Right lobe of liver (tissue), 6 donors: ENCODE results near the gene SMC5. TPM values are rescaled to one million over a fixed set of nuclear protein-coding genes. Genes with fewer than 3 reads are reported as not detected.

Experiments
- ATAC-seq, 4 donors: fragments of 200-7000 bp; cut with Tn5 transposase; one replicate each; pipeline ENCODE4 v1.9.1; 2020; ENCODE audit warnings: mild to moderate bottlenecking in 4 of 4, moderate library complexity in 4 of 4
- DNase-seq, 3 donors: peaks; one replicate each; pipeline ENCODE4 v3.0.0-alpha.2; 2020
- H3K27ac ChIP-seq, 3 donors: fragments of 200-600 bp; one replicate each; pipeline ENCODE4 v1.8.0; 2022
- H3K27me3 ChIP-seq, 2 donors: fragments of 200-600 bp; one replicate each; pipeline ENCODE4 v1.8.0; 2022
- H3K36me3 ChIP-seq, 4 donors: fragments of 200-600 bp; sonication (generic) in 1 of 4; one replicate each; pipeline versions ENCODE4 v1.5.1 to v1.8.0; 2017 to 2022; ENCODE audit warnings: control low read depth in 1 of 4
- H3K4me1 ChIP-seq, 4 donors: fragments of 200-600 bp; sonication (generic) in 1 of 4; one replicate each; pipeline versions ENCODE4 v1.5.1 to v1.8.0; 2017 to 2022; ENCODE audit warnings: control low read depth in 1 of 4
- H3K4me3 ChIP-seq, 3 donors: fragments of 200-600 bp; one replicate each; pipeline ENCODE4 v1.8.0; 2022
- H3K9me3 ChIP-seq, 4 donors: fragments of 200-600 bp; sonication (generic) in 1 of 4; one replicate each; pipeline versions ENCODE4 v1.5.1 to v1.8.0; 2017 to 2022; ENCODE audit warnings: control low read depth in 1 of 4
- CTCF ChIP-seq, 4 donors: fragments of 200-600 bp in 3 of 4; fragments of 450-650 bp in 1 of 4; IDR thresholded peaks; one replicate each; pipeline versions ENCODE4 v1.5.1 to v1.8.0; 2016 to 2022; ENCODE audit warnings: antibody characterized with exemption in 4 of 4, mild to moderate bottlenecking in 2 of 4
- POLR2A ChIP-seq: fragments of 450-650 bp; IDR thresholded peaks from one replicate; pipeline ENCODE4 v1.6.1; 2017; ENCODE audit warnings: antibody characterized with exemption, mild to moderate bottlenecking
- WGBS: methylation state at CpG from one replicate; pipeline ENCODE4 v1.1.6; 2018; ENCODE audit warnings: low coverage, low lambda C conversion rate; ENCODE audit not compliant: insufficient coverage; ENCODE audit errors: missing lambda C conversion rate; 5-methylcytosine and 5-hydroxymethylcytosine counted together
- intact Hi-C, 2 donors: fragments of 100-400 bp; cut with DNase I; formaldehyde crosslinking; loops; one replicate each; pipeline versions ENCODE4 v1.11.2 to v1.14.1; 2022
- total RNA-seq, 6 experiments: library from RNA; depleted of rRNA in 2 of 6; stranded (reverse); fragments of >200 nt in 2 of 6; fragmentation: NEBNext Ultra II Directional in 3 of 6; extraction: Animal tissue kit (Norgen Biotek cat#: 25700) in 3 of 6; gene quantifications; one replicate each; pipeline versions ENCODE4 v1.1.0 to v1.2.4, GENCODE V29; 2016 to 2023
- donor health status: DM: no; HTN: yes; CAD: no.
- donor health status: DM: no; HTN: no; CAD: no.
- donor health status: DM: no; HTN: no; CAD: no.
- donor health status: DM: no; HTN: yes; CAD: no.
- donor health status: DM: no; HTN: yes; CAD: no.

The SMC5 gene
- total RNA-seq, 6 experiments from 2014 or later, result 10.6 to 13.9 (median 13.0) TPM

DNA sequence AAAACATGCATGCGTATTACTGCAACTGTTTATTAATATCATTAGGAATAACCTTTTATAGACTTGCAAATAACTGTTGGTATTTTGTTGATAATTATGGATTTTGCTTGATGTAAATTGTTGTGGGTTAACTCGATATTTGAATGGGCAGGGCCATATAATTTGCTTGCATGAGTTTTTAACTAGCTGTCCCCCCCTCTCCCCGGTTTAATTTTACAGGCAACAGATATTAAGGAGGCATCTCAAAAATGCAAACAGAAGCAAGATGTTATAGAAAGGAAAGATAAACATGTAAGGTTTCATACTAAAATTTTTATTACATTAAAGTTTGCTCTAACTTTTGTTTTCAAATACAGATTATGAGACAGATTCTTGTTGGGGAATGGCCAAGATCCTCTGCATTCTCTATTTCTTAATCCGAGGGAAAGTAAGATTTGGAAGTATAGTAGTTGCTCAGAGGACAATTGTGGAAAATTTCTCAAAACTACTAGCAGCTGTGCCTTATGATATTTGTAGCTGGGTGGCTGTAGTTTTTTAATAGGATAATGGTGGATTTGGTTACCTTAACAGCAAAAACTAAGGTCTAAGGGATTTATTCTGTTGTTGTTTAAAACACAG lies 27.3 kb downstream of the SMC5 start:
- TF ChIP-seq POLR2A, result no peak
- no peak for TF ChIP-seq CTCF (IDR thresholded peaks at IDR 0.05)
- no peaks in the 10 kb centered on the region for H3K4me1 ChIP-seq
- intact Hi-C loops, result no loop called here
- no peak overlapping the region for H3K4me3 ChIP-seq
- ATAC-seq (no peak), DNase-seq (no peak)
- no peak overlapping the region for H3K27ac ChIP-seq
- H3K27me3 ChIP-seq, result no peaks in the 10 kb centered on the region
- peaks cover 0 to 42% (median 13%) of the 10 kb centered on the region in 4 donors for H3K36me3 ChIP-seq
- H3K9me3 ChIP-seq, result no peaks in the 10 kb centered on the region
- WGBS, result 76% methylated on average over 4 of the region's 4 CpGs

GRCh38 chr9:70290626-70291025 lies 31.8 kb downstream of the SMC5 start:
- ATAC-seq, result no peak
- intact Hi-C loops, result no loop called here

GRCh38 chr9:70291446-70291845 lies 32.7 kb downstream of the SMC5 start:
- intact Hi-C loops, result no loop called here
- Histone ChIP-seq H3K36me3 (peaks cover 0 to 5% (median 0%) of the 10 kb centered on the region in 4 donors), H3K4me1 (no peaks in the 10 kb centered on the region), H3K4me3 (no peak overlapping the region), H3K9me3 (peaks cover 0 to 8% (median 0%) of the 10 kb centered on the region in 4 donors), H3K27ac (no peak overlapping the region), H3K27me3 (no peaks in the 10 kb centered on the region)
- TF ChIP-seq POLR2A (no peak), CTCF (IDR thresholded peaks at IDR 0.05) (no peak)
- no peak for DNase-seq
- WGBS, result 90% methylated on average over 1 of the region's 1 CpG
- no peak for ATAC-seq

More at GRCh38 chr9:70290626-70291025, 31.8 kb downstream of the SMC5 start:
- TF ChIP-seq CTCF (IDR thresholded peaks at IDR 0.05), result no peak
- TF ChIP-seq POLR2A, result no peak
- WGBS, result 87% methylated on average over 3 of the region's 3 CpGs
- no peak overlapping the region for H3K4me3 ChIP-seq
- DNase-seq, result no peak
- no peaks in the 10 kb centered on the region for H3K27me3 ChIP-seq
- H3K9me3 ChIP-seq, result peaks cover 0 to 8% (median 0%) of the 10 kb centered on the region in 4 donors
- no peaks in the 10 kb centered on the region for H3K4me1 ChIP-seq
- H3K36me3 ChIP-seq, result peaks cover 0 to 8% (median 0%) of the 10 kb centered on the region in 4 donors
- no peak overlapping the region for H3K27ac ChIP-seq

DNA sequence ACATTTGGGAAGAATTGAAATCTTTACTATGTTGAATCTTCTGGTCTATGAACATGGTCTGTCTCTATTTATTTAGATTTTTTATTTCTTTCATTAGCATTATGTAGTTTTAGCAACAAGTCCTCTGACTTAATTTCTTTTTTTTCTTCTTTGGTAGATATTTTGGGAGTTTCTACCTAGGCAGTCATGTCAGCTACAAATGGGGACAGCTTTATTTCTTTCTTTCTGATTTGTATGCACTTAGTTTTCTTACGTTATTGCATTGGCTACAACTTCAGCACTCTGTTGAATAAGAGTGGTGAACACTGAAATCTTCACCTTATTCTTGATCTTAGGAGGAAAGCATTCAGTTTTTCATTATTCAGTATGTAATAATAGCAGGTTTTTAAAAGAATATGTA lies 33.5 kb downstream of the SMC5 start:
- no peaks in the 10 kb centered on the region for H3K36me3 ChIP-seq
- no peak overlapping the region for H3K4me3 ChIP-seq
- DNase-seq (no peak), ATAC-seq (no peak)
- 100% methylated on average over 1 of the region's 1 CpG for WGBS
- no peaks in the 10 kb centered on the region for H3K4me1 ChIP-seq
- intact Hi-C loops, result no loop called here
- TF ChIP-seq CTCF (IDR thresholded peaks at IDR 0.05), result no peak
- no peak for TF ChIP-seq POLR2A
- H3K27ac ChIP-seq, result no peak overlapping the region
- H3K9me3 ChIP-seq, result peaks cover 0 to 8% (median 0%) of the 10 kb centered on the region in 4 donors
- no peaks in the 10 kb centered on the region for H3K27me3 ChIP-seq
